GM21528 (cell line): ENCODE measurements around the gene RHO.
A peak's percentile ranks its signal among the peaks of the same experiment; 100 is the strongest.

Source experiments
- ATAC-seq: cut with Tn5 transposase; IDR thresholded peaks from one replicate; pipeline ENCODE4 v1.9.1; 2021; ENCODE audit warnings: mild to moderate bottlenecking, moderate library complexity; ENCODE audit not compliant: unreplicated experiment, low FRiP score

Gene RHO

GRCh38 chr3:129518581-129518980, 9.9 kb upstream of the RHO start:
- ATAC-seq = no peak

- no peak for ATAC-seq
These were observed 9.0 kb upstream of the RHO start for GRCh38 chr3:129519449-129519848.

- no peak for ATAC-seq
These were observed 8.3 kb upstream of the RHO start for GRCh38 chr3:129519896-129520715.

- ATAC-seq = no peak
These were observed 7.5 kb upstream of the RHO start for GRCh38 chr3:129520960-129521359.

GRCh38 chr3:129521611-129522010, 6.8 kb upstream of the RHO start:
- ATAC-seq = no peak

DNA sequence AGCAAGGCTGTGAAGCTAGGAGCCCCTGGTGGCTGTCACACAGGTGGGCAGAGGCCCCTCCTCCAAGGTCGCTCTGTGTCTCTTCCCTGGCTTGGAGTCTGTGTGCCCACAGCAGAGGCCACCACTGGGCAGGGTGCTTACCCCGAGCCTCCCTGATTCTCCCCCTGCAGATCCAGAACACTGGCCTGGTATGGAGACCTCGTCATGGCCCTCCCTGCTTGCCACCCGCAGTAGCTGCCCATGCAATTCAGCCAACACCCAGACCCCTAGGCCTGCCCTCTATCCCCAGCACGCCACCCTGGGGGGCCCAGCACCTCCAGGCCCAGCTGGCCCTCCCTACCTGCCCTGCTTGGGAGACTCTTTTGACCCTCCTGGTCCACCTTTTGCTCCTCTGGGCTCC, 5.5 kb upstream of the RHO start:
- ATAC-seq = no peak

- no peak for ATAC-seq
These were observed 4.4 kb upstream of the RHO start for GRCh38 chr3:129524081-129524480.

- no peak for ATAC-seq
These were observed 3.0 kb upstream of the RHO start for GRCh38 chr3:129525341-129525968.

DNA sequence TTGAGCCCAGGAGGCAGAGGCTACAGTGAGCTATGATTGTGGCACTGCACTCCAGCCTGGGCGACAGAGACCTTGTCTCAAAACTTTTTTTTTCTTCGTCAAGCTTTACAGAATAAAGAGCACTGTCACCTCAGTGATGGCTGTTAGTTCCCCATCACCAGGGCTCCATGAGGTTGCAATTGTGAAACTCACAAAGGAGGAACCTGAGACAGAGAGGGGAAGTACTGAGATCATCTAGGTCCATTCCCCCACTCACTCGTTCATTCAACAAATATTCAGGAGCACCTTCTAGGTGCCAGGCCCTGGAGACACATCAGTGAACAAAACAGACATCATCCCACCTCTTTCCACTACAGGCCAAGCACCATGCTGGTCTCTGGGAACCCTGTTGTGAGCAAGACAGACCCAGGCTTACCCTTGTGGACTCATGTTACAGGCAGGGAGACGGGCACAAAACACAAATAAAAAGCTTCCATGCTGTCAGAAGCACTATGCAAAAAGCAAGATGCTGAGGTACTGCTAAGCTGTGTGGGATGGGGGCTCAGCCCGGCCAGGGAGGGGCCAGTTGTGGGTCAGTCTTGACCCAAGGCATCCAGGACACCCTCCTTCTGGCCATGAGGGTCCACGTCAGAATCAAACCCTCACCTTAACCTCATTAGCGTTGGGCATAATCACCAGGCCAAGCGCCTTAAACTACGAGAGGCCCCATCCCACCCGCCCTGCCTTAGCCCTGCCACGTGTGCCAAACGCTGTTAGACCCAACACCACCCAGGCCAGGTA, 2.1 kb upstream of the RHO start:
- ATAC-seq = peak; percentile 75

GRCh38 chr3:129527262-129527661, 1.2 kb upstream of the RHO start:
- ATAC-seq = no peak

GRCh38 chr3:129529436-129530210, 1.2 kb downstream of the RHO start:
- ATAC-seq = no peak

DNA sequence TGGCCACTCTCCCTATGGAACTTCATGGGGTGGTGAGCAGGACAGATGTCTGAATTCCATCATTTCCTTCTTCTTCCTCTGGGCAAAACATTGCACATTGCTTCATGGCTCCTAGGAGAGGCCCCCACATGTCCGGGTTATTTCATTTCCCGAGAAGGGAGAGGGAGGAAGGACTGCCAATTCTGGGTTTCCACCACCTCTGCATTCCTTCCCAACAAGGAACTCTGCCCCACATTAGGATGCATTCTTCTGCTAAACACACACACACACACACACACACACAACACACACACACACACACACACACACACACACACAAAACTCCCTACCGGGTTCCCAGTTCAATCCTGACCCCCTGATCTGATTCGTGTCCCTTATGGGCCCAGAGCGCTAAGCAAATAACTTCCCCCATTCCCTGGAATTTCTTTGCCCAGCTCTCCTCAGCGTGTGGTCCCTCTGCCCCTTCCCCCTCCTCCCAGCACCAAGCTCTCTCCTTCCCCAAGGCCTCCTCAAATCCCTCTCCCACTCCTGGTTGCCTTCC, 1.9 kb downstream of the RHO start:
- no peak for ATAC-seq

GRCh38 chr3:129530821-129531220, 2.4 kb downstream of the RHO start:
- ATAC-seq = no peak

GRCh38 chr3:129531699-129532098, 3.3 kb downstream of the RHO start:
- ATAC-seq = no peak

DNA sequence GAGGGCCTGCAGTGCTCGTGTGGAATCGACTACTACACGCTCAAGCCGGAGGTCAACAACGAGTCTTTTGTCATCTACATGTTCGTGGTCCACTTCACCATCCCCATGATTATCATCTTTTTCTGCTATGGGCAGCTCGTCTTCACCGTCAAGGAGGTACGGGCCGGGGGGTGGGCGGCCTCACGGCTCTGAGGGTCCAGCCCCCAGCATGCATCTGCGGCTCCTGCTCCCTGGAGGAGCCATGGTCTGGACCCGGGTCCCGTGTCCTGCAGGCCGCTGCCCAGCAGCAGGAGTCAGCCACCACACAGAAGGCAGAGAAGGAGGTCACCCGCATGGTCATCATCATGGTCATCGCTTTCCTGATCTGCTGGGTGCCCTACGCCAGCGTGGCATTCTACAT, 3.8 kb downstream of the RHO start:
- no peak for ATAC-seq

- ATAC-seq = no peak
These were observed 5.0 kb downstream of the RHO start for GRCh38 chr3:129533406-129533805.

GRCh38 chr3:129534428-129535027, 6.1 kb downstream of the RHO start:
- no peak for ATAC-seq

- no peak for ATAC-seq
These were observed 6.6 kb downstream of the RHO start for GRCh38 chr3:129535075-129535474.

- no peak for ATAC-seq
These were observed 7.9 kb downstream of the RHO start for GRCh38 chr3:129536374-129536667.

- ATAC-seq = no peak
These were observed 8.4 kb downstream of the RHO start for GRCh38 chr3:129536804-129537203.
